NCI-H345 treated with DMSO at 0.1 percent for 48 hours (cell line): ENCODE data around the gene ACADVL.
A peak's percentile ranks its signal among the peaks of the same experiment; 100 is the strongest.
"Not testable (repeated sequence)": the region's sequence is repeated elsewhere in the genome, so short reads cannot be mapped to it uniquely, and the experiment has no call there.

Experiments
- DNase-seq: peaks from one replicate; lab custom pipeline; 2025; ENCODE audit not compliant: unreplicated experiment; lab: John Stamatoyannopoulos, UW

Gene ACADVL

DNA sequence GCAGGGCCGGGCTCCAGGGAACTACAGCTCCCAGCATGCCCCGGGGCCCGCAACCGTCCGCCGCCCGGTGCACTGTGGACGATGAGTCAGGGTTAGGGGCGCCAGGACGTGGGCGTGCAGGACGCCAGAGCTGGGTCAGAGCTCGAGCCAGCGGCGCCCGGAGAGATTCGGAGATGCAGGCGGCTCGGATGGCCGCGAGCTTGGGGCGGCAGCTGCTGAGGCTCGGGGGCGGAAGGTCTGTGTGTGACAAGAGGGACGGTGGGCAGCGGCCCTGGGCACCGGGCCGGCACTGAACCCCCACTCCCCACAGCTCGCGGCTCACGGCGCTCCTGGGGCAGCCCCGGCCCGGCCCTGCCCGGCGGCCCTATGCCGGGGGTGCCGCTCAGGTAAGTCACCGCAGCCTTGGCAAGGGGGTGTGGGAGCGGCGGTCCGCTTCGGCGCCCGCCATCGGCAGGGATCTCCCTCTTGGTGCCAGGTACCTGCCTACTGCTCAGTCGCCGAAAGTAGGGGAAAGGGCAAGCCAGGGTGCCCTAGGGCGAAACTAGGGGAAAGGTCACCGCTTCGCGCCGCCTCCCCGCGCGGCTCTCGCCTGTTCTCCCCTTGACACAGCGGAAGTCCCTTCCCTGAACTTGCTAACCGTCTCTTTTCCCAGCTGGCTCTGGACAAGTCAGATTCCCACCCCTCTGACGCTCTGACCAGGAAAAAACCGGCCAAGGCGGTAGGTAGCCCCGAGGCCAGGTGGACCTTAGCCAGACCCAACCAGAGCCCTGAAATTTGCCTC lies at the start of gene ACADVL, which contains the start of gene DLG4:
TSS of gene ACADVL (plus strand) at position 127 of the 781 bp plus-strand sequence. CDS start at position 174, 47 bp downstream.
TSS of gene DLG4 (minus strand) at position 25 of the 781 bp plus-strand sequence.
- DNase-seq: no peak

DNA sequence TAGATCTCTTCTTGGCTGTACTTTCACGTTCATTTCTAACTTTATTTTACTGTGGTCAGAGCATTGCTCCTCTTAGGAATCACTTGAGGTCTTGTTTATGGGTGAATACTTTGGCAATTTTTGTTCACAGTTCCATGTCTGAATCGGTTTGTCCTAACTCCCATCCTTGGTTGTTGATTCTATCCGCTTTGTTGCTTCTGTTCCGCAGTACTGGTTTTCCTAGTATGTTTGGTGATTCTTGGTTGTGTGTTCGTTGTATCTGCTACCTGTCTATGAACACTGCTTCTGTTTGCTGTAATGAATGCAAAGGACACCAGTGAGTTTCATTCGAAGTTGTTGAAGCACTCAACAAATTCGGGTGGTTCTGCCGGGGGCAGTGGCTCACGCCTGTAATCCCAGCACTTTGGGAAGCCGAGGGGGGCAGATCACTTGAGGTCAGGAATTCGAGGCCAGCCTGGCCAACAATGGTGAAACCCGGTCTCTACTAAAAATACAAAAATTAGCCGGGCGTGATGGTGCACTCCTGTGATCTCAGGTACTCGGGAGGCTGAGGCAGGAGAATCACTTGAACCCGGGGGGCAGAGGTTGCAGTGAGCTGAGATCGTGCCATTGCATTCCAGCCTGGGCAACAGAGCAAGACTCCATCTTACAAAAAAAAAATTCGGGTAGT lies 47.1 kb upstream of the ACADVL start:
- DNase-seq: not testable (repeated sequence)

- DNase-seq: no peak
Measured at GRCh38 chr17:7173687-7174602, 45.8 kb upstream of the ACADVL start.

- DNase-seq: no peak
Measured at GRCh38 chr17:7174603-7175326, 45.0 kb upstream of the ACADVL start.

DNA sequence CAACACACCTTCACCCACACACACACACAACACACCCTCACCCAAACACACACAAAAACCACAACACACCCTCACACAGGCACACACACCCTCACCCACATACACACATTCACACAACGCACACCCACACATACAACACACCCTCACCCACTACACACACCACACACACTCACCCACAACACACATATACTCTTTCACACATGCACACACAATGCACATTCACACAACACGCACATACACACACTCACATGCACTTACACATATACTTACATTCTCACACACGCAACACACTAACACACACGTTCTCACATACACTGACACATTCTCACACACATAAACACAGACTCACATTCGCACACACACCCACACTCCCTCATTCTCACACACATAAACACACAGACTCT lies 44.4 kb upstream of the ACADVL start:
- no peak for DNase-seq

GRCh38 chr17:7176107-7176840 lies 43.5 kb upstream of the ACADVL start:
- DNase-seq: no peak

GRCh38 chr17:7176841-7177190 lies 42.9 kb upstream of the ACADVL start:
- no peak for DNase-seq

GRCh38 chr17:7177191-7177953 lies 42.4 kb upstream of the ACADVL start:
- DNase-seq: peak; percentile 34

GRCh38 chr17:7177954-7178477 lies 41.7 kb upstream of the ACADVL start:
- DNase-seq: peak; percentile 17

- no peak for DNase-seq
Measured at GRCh38 chr17:7178973-7179316, 40.8 kb upstream of the ACADVL start.

- no peak for DNase-seq
Measured at GRCh38 chr17:7179317-7180254, 40.2 kb upstream of the ACADVL start, which contains the start of gene ASGR1. TSS of gene ASGR1 (minus strand) at chr17:7179370. CDS start at chr17:7178563, 807 bp downstream.

DNA sequence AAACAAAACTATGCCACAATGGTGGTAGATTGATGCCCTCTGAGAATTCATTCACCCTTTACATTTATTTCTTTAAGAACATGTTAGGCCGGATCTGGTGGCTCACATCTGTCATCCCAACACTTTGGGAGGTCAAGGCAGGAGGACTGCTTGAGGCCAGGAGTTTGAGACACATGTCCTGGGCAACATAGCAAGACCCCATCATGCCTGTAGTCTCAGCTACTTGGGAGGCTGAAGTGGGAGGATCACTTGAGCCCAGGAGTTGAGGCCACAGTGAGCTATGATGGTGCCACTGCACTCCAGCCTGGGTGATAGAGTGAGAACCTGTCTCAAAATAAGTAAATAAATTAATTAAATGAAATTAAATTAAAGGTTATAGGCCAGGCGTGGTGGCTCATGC lies 37.6 kb upstream of the ACADVL start:
- DNase-seq: not testable (repeated sequence)

GRCh38 chr17:7183433-7184090 lies 36.2 kb upstream of the ACADVL start:
- DNase-seq: no peak

DNA sequence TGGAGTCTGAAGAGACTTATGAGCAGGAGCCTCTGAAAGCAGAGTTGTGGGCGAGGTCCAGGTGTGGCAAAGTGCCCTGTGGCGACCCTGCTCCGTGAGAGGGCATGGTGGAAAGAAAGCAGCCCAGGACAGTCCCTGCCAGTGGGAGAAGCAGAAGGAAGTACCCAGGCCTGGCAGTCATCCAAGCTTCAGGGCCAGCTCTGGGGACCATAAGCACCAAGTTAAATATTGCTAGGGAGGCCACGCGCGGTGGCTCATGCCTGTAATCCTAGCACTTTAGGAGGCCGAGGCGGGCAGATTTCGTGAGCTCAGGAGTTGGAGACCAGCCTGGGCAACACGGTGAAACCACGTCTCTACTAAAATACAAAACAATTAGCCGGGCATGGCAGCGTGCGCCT lies 35.6 kb upstream of the ACADVL start:
- DNase-seq: no peak

DNA sequence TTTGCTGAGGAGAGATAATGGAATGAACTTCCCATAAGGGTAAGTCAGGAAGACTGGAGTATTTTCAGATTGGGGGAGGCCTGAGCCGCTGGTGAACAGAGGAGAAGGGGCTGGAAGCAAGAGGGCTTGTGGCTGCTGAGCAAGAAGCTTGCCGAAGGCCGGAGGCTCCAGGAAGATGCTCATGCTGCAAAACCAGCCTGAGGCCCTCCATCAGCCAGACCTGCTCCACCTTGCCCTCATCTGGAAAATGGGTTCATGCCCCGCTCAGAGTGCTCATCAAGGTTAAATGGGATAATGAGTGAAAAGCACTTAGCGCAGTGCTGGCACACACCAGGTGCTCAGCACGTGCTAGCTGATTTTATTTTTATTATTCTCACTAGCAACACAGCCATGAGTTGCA lies 35.1 kb upstream of the ACADVL start:
- DNase-seq: no peak

- no peak for DNase-seq
Measured at GRCh38 chr17:7186241-7186640, 33.5 kb upstream of the ACADVL start.

DNA sequence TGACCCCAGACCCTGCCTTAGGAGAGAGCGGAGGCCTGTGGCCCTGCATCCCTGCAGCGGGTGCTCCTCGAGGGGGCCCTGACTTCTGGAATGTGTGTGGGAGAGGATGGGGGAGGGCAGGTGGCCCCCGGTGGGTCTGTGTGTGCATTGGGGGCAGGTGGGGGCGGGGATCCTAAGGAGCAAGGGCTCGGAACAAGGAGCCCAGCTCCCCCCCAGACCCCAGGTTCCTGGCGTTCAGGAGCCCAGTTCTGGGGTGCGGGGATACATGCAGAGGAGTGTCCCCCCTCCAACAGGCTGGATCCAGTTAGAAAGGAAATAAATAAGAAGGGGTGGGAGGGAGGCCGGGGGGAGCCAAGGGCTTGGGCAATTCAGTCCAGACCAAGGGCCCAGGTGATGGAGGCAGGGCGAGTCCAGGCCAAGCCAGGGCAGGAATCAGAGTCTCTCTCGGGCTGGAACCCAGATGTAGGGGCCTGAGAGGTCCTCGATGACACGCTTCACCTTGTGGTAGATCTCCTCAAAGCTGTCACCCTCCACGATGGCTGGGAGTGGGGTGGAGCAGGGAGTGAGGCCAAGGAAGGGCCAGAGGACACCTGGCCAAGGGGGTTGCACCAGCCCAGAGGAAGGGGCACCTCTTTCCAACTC lies 29.3 kb upstream of the ACADVL start:
- DNase-seq: no peak
